ENCODE results near the gene OST4.

Gene OST4

GRCh38 chr2:27092696-27093429 is 21.4 kb upstream of the OST4 start:
- no peak for DNase-seq (ENCODE audit: low spot score)

- DNase-seq (ENCODE audit: low spot score) = no peak
Measured at GRCh38 chr2:27091746-27092695, 20.6 kb upstream of the OST4 start.

DNA sequence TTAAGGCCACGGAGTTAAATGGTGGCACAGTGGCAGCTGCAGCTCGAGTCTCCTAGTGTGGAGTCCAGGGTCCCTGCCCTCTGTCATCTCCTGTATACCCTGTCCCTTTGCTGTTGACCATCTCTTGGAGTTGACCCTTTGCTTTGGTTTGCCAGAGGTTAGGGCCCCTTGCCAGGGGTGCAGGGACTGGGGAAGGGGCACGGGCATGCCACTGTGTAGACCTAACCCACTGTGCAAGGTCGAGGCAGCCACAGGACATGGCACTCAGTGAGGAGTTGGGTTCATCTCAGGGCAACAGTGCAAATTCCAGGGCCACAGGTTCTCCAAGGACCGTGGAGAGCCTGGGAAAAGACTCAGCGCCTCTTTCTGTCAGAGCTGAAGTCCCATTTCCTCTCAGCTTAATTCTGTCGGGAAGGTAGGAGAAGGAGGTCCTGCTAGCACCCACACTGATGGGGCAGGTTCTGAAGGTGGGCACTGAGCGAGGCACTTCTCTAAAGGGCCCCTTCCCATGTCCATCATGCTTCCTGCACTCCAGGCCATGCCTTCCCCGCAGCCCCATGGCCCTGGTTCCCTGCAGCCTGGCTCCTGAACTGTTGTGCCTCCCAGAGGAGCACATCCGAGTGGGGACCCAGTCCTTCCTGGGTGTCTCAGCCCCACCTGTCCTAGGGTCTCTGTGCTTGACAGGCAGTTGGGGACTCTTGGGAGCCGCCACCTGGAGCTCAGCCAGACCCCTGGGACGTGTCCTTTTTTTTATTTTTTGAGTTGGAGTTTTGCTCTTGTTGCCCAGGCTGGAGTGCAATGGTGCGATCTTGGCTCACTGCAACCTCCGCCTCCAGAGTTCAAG is 17.9 kb upstream of the OST4 start:
- no peak for DNase-seq (ENCODE audit: low spot score)

- no peak for DNase-seq (ENCODE audit: low spot score)
Measured at GRCh38 chr2:27088634-27089033, 17.2 kb upstream of the OST4 start.

- no peak for DNase-seq (ENCODE audit: low spot score)
Measured at GRCh38 chr2:27087823-27088410, 16.5 kb upstream of the OST4 start.

GRCh38 chr2:27086724-27087593 is 15.5 kb upstream of the OST4 start, which contains the start of gene KHK:
TSS of gene KHK (plus strand) at chr2:27086772. CDS start at chr2:27087260, 488 bp downstream.
- no peak for DNase-seq (ENCODE audit: low spot score)

GRCh38 chr2:27086090-27086723 is 14.8 kb upstream of the OST4 start:
- peak; percentile 87 for DNase-seq (ENCODE audit: low spot score)

DNA sequence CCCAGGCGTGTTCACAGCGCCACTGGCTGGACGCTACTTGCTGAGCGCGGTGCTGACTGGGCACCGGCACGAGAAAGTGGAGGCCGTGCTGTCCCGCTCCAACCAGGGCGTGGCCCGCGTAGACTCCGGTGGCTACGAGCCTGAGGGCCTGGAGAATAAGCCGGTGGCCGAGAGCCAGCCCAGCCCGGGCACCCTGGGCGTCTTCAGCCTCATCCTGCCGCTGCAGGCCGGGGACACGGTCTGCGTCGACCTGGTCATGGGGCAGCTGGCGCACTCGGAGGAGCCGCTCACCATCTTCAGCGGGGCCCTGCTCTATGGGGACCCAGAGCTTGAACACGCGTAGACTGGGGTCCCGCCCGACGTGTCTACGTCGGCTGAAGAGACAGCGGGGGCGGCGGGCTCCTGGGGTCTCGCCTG is 14.2 kb upstream of the OST4 start:
- peak; percentile 52 for DNase-seq (ENCODE audit: low spot score)

- DNase-seq (ENCODE audit: low spot score) = no peak
Measured at GRCh38 chr2:27085062-27085672, 13.7 kb upstream of the OST4 start.

- no peak for DNase-seq (ENCODE audit: low spot score)
Measured at GRCh38 chr2:27084297-27085061, 13.0 kb upstream of the OST4 start.

GRCh38 chr2:27083410-27084296 is 12.2 kb upstream of the OST4 start:
- no peak for DNase-seq (ENCODE audit: low spot score)

DNA sequence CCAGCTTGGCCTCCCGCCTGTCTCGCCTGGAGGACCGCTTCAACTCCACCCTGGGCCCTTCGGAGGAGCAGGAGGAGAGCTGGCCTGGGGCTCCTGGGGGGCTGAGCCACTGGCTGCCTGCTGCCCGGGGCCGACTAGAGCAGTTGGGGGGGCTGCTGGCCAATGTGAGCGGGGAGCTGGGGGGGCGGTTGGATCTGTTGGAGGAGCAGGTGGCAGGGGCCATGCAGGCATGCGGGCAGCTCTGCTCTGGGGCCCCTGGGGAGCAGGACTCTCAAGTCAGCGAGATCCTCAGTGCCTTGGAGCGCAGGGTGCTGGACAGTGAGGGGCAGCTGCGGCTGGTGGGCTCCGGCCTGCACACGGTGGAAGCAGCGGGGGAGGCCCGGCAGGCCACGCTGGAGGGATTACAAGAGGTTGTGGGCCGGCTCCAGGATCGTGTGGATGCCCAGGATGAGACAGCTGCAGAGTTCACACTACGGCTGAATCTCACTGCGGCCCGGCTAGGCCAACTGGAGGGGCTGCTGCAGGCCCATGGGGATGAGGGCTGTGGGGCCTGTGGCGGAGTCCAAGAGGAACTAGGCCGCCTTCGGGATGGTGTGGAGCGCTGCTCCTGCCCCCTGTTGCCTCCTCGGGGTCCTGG is 11.4 kb upstream of the OST4 start:
- DNase-seq (ENCODE audit: low spot score) = no peak

- no peak for DNase-seq (ENCODE audit: low spot score)
Measured at GRCh38 chr2:27081984-27082772, 10.7 kb upstream of the OST4 start.

- DNase-seq (ENCODE audit: low spot score) = no peak
Measured at GRCh38 chr2:27080603-27080936, 9.1 kb upstream of the OST4 start.

DNA sequence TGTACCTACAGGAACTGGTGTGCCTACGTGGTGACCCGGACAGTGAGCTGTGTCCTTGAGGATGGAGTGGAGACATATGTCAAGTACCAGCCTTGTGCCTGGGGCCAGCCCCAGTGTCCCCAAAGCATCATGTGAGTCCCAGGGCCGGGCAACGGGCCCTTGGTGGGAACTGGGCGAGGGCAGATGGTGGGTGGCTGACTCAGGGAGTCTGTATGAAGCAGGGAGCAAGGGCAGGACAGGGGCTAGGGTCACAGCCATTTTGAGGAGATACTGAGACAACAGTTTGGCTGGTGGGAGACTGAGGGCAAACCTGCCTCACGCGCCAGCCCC is 8.7 kb upstream of the OST4 start:
- no peak for DNase-seq (ENCODE audit: low spot score)

DNA sequence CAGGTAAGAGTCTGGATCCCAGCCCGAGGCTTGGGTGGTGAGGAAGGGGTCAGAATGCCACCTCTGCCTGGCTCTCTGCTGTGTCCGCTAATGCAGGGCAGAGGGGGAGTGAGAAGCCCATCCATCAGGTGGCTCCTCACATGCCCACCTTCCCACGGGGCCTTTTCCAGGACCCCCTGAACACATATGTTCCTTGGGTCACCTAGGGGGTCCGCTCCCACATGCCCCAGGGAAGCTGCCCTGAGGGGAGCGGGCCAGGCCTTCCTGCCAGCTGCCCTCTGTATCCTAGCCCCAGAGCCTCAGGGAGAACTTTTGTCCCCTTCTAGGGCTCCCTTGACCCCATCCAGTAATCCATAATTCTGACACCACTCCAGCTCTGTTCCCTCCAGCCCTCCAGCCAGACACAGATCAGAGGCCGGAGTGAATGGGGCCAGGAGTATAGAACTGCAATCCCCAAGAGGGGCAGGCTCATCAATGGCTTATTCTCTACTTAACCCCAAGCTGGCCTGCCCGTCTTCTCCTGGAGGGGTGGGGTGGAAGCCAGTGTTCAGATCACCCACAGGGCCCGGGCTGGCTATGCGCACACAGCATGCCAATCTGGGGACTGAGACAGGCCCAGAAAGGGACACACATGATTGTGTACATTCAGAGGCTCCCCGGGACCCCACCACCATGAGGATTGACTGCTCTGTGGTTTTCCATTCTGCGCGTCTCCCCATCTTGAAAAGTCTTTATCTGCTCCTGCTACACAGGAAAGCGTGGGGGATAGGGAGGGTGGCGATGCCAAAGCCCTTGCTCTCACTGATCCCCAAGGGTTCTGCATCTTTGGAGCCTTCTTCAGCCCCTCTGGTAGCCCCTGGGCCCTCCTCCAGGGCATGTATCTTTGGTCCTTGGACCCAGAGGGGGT is 8.0 kb upstream of the OST4 start:
- DNase-seq (ENCODE audit: low spot score) = no peak

Data from kidney capillary endothelial cell (primary cell).